GM19395 (cell line): Measurements from ENCODE around the gene TRAF3IP3.

Experiments used
- ATAC-seq: cut with Tn5 transposase; IDR thresholded peaks from one replicate; pipeline ENCODE4 v1.9.1; 2021; ENCODE audit warnings: mild to moderate bottlenecking, moderate library complexity; ENCODE audit not compliant: unreplicated experiment

The TRAF3IP3 gene

DNA sequence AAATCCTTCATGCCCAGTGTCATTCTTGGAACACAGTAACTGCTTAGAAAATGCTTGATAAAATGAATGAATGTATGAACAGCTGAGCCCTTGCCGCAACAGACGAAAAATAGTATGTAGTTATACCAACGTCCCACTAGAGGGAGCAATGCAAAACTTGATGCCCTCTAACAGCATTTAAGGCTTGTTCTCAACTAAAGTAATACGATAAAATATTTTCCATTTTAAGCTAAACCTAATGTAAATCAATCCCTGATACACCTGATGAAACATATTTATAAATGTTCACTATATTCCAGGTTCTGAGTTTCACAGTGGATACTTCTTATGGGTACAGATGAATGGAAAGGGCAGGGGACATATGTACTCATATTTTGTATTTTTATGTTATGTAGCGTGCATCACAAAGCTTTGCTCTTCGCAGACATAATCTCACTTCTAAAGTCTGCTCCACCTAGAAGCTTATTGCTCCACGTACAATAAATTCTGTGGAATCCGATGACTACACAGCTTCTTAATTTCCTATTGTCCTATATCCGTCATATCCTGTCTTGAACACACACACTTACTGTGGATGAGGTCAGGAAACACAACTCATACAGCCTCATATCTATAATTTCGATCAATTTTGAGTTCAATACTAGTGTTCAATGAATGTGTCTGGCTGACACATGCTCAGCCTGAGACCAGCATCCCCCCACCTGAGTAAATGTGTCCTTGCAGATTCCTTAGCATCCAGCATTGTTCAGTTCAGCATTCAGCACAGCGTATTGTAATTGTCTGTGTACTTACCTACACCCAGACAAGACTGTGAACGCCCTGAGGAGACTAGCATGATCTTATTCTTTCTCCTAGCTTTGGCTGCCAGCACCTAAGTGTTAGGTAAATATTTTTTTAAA is 67.5 kb downstream of the TRAF3IP3 start:
- ATAC-seq, result peak; percentile 57

DNA sequence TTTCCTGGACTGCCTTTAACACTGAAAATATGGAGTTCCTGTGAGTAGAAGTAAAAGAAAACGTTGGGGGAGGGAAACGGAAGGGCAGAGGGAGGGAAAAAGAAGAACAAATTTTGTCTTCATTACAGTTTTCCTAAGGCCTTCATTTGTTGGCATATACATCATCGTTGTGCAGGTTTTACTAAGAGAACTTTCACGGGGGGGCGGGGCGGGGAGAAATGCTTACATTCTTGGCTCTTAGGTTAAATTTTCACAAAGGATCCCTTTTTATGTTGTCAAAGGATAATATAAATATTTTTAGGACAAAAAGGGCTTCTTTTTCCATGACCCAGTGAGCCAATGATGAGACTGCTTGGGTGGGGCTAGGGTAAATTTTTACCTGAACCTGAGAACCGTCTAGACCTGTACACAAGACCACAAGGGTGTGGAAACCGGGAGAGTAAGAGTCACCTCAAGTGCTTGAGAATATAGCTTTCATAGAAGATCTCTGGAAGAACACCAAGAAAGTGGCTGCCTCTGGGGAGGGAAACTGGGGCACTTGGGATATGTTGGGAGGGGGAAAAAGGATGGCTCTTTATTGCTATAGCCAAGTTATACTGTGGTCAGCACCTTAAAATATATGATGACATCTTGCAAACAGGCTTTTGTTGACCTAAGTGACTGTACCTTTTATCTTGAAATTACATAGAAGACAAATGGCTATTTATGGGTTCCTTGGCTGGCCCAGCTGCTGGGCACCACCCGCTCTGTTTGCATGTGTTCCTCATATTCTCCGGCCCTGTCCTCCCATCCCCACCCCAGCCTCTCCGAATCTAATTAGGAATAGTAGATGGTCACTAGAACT is 70.0 kb downstream of the TRAF3IP3 start:
- no peak for ATAC-seq

DNA sequence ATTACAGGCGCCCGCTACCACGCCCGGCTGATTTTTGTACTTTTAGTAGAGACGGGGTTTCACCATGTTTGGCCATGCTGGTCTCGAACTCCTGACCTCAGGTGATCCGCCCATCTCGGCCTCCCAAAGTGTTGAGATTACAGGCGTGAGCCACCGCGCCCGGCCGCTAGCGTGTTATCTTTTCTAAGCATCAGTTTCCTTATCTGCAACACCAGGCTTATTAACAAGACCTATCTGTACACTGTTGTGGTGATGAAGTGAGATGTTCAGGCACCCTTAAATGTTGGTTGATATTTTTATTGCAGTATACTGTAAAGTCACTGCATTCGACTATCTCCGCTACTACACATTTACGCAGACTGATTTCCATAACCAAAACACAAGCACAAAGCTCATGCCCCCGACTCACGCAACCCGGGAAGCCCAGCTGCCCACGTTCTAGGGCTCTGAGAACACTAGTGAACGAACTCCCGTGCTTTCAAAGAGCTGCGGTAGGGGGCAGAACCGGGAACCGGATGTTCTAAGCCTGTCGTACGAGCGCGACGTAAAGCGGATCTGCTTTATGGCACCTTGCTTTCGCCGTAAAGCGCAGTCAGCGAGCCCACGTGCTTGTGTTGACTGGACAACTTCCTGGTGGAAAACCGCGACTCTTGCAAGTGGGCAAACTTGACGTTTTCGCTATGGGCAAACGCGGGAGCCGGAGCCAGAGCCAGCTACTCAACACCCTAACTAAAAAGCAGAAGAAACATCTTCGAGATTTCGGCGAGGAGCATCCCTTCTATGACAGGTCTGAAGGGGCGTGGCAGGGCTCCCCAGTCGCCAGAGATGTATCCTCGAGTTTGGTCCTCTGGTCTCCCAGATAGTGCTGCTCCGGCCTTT is 71.8 kb downstream of the TRAF3IP3 start, which contains the start of gene UTP25:
Gene UTP25 (plus strand): TSS at position 589 of the 879 bp plus-strand sequence. CDS start 92 bp downstream, at position 681.
- ATAC-seq, result peak; percentile 92

DNA sequence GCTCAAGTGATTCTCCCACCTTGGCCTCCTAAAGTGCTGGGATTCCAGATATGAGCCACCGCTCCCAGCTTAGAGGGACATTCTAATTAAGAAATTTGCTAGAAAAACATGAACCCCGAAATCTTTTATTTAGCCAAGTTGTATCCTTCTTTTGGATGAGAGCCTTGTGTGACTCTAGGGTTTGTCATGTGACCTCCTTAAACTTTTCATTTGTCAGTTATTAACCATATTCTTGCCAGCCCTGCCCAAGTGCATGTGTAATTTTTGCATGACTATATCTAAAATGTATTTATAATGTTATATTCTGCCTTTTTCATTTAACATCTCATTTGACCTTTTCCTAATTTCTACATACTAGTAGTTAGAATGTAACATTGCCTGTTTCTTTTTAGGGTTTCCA is 73.9 kb downstream of the TRAF3IP3 start:
- no peak for ATAC-seq

DNA sequence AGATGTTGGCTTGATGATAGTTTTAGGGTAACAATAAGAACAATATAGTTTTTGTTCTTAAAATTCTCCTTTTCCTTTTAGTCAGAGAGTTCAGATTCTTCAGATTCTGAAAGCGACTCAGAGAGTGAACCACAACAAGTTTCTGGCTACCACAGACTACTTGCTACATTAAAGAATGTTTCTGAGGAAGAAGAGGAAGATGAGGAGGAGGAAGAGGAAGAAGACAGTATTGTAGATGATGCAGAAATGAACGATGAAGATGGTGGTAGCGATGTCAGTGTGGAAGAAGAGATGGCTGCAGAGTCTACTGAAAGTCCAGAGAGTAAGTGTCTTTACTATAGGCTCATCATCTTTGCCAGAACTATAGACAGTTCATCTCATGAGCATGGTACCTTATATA is 74.9 kb downstream of the TRAF3IP3 start:
- ATAC-seq, result no peak

DNA sequence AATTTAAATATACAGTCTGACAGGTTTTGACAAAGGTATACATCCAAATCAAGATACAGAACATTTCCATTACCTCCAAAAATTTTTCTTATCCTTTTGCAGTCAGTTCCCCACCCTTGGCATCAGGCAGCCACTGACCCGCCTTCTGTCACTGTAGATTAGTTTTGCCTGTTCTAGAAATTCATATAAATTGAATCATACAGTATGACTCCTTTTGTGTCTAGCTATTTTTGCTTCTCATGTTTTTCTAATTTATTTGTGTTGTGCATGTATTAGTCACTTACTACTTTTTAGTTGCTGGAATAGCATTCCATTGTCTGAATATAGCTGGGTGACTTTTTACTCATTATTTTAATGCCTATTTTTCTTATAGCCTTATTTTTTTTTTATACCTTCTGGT is 75.8 kb downstream of the TRAF3IP3 start:
- no peak for ATAC-seq
